OCI-LY1 (cell line): ENCODE measurements around the gene GUCA2B.

Experiments
- H2AFZ ChIP-seq: fragments of 200-600 bp; sonication (generic), shearing (Covaris generic); 2 replicates; pipeline ENCODE4 v1.6.0; 2014; ENCODE audit warnings: antibody characterized with exemption, mild to moderate bottlenecking, low read length
- H3F3A ChIP-seq: fragments of 200-600 bp; sonication (generic), shearing (Covaris generic); 2 replicates; pipeline ENCODE4 v1.6.0; 2014; ENCODE audit warnings: mild to moderate bottlenecking, antibody characterized with exemption, low read length, moderate library complexity; ENCODE audit not compliant: insufficient read depth
- H3K27ac ChIP-seq: fragments of 200-600 bp; sonication (generic); 2 replicates; pipeline ENCODE4 v1.5.1; 2014; ENCODE audit warnings: low read length, mixed run types, mild to moderate bottlenecking, low read depth; ENCODE audit not compliant: poor library complexity, severe bottlenecking
- H3K27me3 ChIP-seq: fragments of 200-600 bp; sonication (generic); 2 replicates; pipeline ENCODE4 v1.6.0; 2014; ENCODE audit warnings: antibody characterized with exemption, mild to moderate bottlenecking, low read length, moderate library complexity; ENCODE audit not compliant: insufficient read depth
- H3K36me3 ChIP-seq: fragments of 200-600 bp; sonication (generic); 2 replicates; pipeline ENCODE4 v1.6.1; 2014; ENCODE audit warnings: mild to moderate bottlenecking, antibody characterized with exemption, low read length, moderate library complexity, mixed read lengths; ENCODE audit not compliant: insufficient read depth
- H3K4me1 ChIP-seq: fragments of 200-600 bp; sonication (generic); 2 replicates; pipeline ENCODE4 v1.5.1; 2014; ENCODE audit warnings: mild to moderate bottlenecking, low read length, moderate library complexity; ENCODE audit not compliant: insufficient read depth, severe bottlenecking
- H3K4me2 ChIP-seq: fragments of 200-600 bp; sonication (generic), shearing (Covaris generic); 2 replicates; pipeline ENCODE4 v1.6.1; 2014; ENCODE audit warnings: low read length
- H3K4me3 ChIP-seq: fragments of 200-600 bp; sonication (generic); 2 replicates; pipeline ENCODE4 v1.5.1; 2014; ENCODE audit warnings: low read length, low read depth, mild to moderate bottlenecking, mixed read lengths; ENCODE audit not compliant: poor library complexity, severe bottlenecking
- H3K79me2 ChIP-seq: fragments of 200-600 bp; shearing (Covaris generic); 2 replicates; pipeline ENCODE4 v1.6.1; 2016; ENCODE audit warnings: mixed run types, low read length, mixed read lengths; ENCODE audit not compliant: insufficient read depth
- H3K9ac ChIP-seq: fragments of 200-600 bp; sonication (generic), shearing (Covaris generic); 2 replicates; pipeline ENCODE4 v1.6.1; 2014; ENCODE audit warnings: mild to moderate bottlenecking, low read length, mixed read lengths
- H3K9me2 ChIP-seq: fragments of 200-600 bp; sonication (generic), shearing (Covaris generic); 2 replicates; pipeline ENCODE4 v1.6.1; 2014; ENCODE audit warnings: low read depth, mild to moderate bottlenecking, low read length, mixed read lengths
- H3K9me3 ChIP-seq: fragments of 200-600 bp; shearing (Covaris generic); 2 replicates; pipeline ENCODE4 v1.6.1; 2014; ENCODE audit warnings: low read length, mixed read lengths
- H4K20me1 ChIP-seq: fragments of 200-600 bp; sonication (generic), shearing (Covaris generic); 2 replicates; pipeline ENCODE4 v1.6.0; 2016; ENCODE audit warnings: mild to moderate bottlenecking, low read length; ENCODE audit not compliant: insufficient read depth
- EZH2 ChIP-seq: fragments of 200-600 bp; sonication (generic), shearing (Covaris generic); IDR thresholded peaks from 2 replicates; pipeline ENCODE4 v1.8.0; 2017; ENCODE audit warnings: borderline replicate concordance, mixed run types, mild to moderate bottlenecking, antibody characterized with exemption, low read length, moderate library complexity, mixed read lengths
- TF ChIP-seq, protein P1 (sequence below): fragments of 200-600 bp; sonication (generic), shearing (Covaris generic); IDR thresholded peaks from 2 replicates; pipeline ENCODE4 v1.5.1; 2017; ENCODE audit warnings: mild to moderate bottlenecking, antibody characterized with exemption, low read length, moderate library complexity, mixed read lengths

Gene GUCA2B

DNA sequence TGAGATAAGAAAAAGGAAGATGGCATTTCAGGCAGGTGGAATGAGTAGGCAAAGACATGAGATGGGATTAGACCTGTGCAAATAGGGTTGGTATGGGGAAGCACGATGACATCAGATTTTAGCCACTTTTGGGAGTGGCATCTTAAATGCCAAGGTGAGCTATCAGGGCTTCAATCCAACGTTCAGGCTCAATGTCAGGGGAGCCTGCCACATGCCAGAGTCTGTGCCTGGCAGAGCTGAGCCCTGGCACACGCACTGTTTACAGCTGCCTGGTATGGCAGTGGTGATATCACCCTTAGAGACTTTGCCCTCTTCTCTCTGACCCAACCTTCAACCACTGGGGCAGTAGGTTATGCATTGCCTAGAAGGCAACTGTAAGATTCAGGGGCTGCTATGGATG, 1.1 kb upstream of the GUCA2B start:
- Histone ChIP-seq H3K36me3 (no peaks in the 10 kb centered on the region), H2AFZ (no peak overlapping the region), H3K79me2 (no peaks in the 10 kb centered on the region), H3K9me3 (no peaks in the 10 kb centered on the region), H3F3A (no peaks in the 10 kb centered on the region), H3K9me2 (no peaks in the 10 kb centered on the region), H3K9ac (no peak overlapping the region), H3K27me3 (no peaks in the 10 kb centered on the region), H3K4me3 (no peak overlapping the region), H3K27ac (no peak overlapping the region), H3K4me1 (no peaks in the 10 kb centered on the region), H3K4me2 (no peak overlapping the region), H4K20me1 (no peaks in the 10 kb centered on the region)
- TF ChIP-seq EZH2 = no peak
- TF ChIP-seq, protein P1, sequence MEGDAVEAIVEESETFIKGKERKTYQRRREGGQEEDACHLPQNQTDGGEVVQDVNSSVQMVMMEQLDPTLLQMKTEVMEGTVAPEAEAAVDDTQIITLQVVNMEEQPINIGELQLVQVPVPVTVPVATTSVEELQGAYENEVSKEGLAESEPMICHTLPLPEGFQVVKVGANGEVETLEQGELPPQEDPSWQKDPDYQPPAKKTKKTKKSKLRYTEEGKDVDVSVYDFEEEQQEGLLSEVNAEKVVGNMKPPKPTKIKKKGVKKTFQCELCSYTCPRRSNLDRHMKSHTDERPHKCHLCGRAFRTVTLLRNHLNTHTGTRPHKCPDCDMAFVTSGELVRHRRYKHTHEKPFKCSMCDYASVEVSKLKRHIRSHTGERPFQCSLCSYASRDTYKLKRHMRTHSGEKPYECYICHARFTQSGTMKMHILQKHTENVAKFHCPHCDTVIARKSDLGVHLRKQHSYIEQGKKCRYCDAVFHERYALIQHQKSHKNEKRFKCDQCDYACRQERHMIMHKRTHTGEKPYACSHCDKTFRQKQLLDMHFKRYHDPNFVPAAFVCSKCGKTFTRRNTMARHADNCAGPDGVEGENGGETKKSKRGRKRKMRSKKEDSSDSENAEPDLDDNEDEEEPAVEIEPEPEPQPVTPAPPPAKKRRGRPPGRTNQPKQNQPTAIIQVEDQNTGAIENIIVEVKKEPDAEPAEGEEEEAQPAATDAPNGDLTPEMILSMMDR = no peak

DNA sequence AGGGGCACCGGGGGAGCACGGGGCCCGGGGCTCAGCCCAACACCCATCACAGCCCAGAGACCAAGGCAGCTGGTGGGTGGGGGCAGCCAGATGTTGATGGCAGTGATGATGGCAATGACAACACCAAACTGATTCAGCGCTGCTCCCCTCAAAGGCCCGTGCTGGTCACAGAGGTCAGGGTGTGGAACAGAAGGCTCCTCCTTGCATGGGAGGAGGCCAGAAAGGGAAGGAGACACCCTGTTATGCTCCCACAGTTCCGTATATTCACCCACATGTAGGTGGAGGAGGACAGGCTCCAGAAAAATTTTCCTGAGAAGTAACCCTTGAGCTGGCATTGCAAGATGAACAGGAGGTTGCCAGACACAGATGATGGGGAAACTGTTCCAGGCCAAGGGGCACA, 414 bp downstream of the GUCA2B start:
- TF ChIP-seq, protein P1 = no peak
- no peak for TF ChIP-seq EZH2
- no peaks in the 10 kb centered on the region for H3K4me1 ChIP-seq
- H3K9ac ChIP-seq = no peak overlapping the region
- H3K9me2 ChIP-seq = no peaks in the 10 kb centered on the region
- H3F3A ChIP-seq = no peaks in the 10 kb centered on the region
- H3K9me3 ChIP-seq = no peaks in the 10 kb centered on the region
- no peaks in the 10 kb centered on the region for H3K27me3 ChIP-seq
- H3K4me3 ChIP-seq = no peak overlapping the region
- H3K4me2 ChIP-seq = no peak overlapping the region
- no peaks in the 10 kb centered on the region for H3K36me3 ChIP-seq
- no peaks in the 10 kb centered on the region for H3K79me2 ChIP-seq
- no peaks in the 10 kb centered on the region for H4K20me1 ChIP-seq
- H3K27ac ChIP-seq = no peak overlapping the region
- H2AFZ ChIP-seq = no peak overlapping the region

DNA sequence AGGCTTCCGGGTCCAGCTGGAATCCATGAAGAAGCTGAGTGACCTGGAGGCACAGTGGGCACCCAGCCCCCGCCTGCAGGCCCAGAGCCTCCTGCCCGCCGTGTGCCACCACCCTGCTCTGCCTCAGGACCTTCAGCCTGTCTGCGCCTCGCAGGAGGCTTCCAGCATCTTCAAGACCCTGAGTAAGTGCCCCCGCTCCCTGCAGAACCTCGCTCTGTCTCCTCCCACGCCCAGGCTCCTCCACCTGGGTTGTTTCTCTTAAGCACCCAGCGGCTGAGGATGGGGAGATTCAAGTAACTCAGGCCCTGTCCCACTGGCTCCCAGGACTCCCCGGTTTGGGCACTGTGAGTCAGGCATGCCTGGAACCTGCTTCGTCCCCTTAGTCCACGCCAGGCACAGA, 1.5 kb downstream of the GUCA2B start:
- Histone ChIP-seq H3K4me3 (no peak overlapping the region), H4K20me1 (no peaks in the 10 kb centered on the region), H3K9me2 (no peaks in the 10 kb centered on the region), H3K36me3 (no peaks in the 10 kb centered on the region), H3K27me3 (no peaks in the 10 kb centered on the region), H3K9me3 (no peaks in the 10 kb centered on the region), H3K27ac (no peak overlapping the region), H2AFZ (no peak overlapping the region), H3K9ac (no peak overlapping the region), H3F3A (no peaks in the 10 kb centered on the region), H3K4me1 (no peaks in the 10 kb centered on the region), H3K79me2 (no peaks in the 10 kb centered on the region), H3K4me2 (no peak overlapping the region)
- TF ChIP-seq, protein P1 = no peak
- TF ChIP-seq EZH2 = no peak
